ENCODE data around the gene WDR64. TPM values are rescaled to one million over a fixed set of nuclear protein-coding genes. Genes with fewer than 3 reads are reported as not detected.

The WDR64 gene
- total RNA-seq, 1 donor from 2014 or later: not detected

DNA sequence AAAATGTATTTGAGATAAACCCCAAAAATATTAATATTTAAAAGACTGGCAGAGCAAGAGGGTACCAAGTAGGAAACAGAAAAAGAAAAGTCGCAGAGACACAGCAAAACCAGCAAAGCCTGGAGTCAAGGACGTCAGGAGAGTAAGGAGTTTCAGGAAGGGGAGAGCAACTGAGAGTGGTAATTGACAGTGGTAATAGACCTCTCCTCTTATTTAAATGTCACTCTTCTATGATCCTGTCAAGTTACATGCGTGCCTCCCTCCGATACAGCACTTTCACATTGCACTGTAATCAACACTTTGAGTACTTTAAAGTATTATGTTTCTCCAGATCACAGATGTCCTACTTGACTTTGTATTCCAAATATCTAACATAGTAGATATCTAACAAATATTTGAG, 113.3 kb downstream of the WDR64 start:
- Histone ChIP-seq H3K4me3 (no peak overlapping the region), H3K27me3 (ENCODE audit: low read depth) (peaks cover under 1% of the 10 kb centered on the region), H3K9me3 (replicated peaks) (no peaks in the 10 kb centered on the region), H3K36me3 (no peaks in the 10 kb centered on the region), H3K27ac (replicated peaks) (no peak overlapping the region), H3K4me1 (no peaks in the 10 kb centered on the region)
- intact Hi-C loops (cut with micrococcal nuclease): no loop called here
- TF ChIP-seq, protein P1, sequence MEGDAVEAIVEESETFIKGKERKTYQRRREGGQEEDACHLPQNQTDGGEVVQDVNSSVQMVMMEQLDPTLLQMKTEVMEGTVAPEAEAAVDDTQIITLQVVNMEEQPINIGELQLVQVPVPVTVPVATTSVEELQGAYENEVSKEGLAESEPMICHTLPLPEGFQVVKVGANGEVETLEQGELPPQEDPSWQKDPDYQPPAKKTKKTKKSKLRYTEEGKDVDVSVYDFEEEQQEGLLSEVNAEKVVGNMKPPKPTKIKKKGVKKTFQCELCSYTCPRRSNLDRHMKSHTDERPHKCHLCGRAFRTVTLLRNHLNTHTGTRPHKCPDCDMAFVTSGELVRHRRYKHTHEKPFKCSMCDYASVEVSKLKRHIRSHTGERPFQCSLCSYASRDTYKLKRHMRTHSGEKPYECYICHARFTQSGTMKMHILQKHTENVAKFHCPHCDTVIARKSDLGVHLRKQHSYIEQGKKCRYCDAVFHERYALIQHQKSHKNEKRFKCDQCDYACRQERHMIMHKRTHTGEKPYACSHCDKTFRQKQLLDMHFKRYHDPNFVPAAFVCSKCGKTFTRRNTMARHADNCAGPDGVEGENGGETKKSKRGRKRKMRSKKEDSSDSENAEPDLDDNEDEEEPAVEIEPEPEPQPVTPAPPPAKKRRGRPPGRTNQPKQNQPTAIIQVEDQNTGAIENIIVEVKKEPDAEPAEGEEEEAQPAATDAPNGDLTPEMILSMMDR (IDR thresholded peaks at IDR 0.05; ENCODE audit: borderline replicate concordance): no peak
- DNase-seq: no peak

DNA sequence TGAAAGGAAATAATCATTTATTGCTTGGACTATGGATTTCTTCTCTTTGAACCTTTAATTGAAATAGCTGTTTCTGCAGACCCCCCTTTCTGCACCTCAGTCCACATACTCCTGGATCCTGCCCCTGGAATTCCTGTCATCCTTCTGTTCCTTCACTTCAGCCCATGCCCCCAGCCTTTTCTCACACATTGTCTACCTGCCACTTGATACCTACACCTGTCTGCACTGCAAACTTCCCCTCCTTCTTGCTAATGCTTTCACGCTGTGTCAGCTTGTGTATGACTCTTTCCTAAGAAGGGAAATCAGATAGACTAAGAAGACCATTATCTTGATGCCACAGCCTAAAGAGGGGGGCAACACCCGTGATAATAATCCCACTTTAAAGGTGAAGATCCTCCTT, 115.7 kb downstream of the WDR64 start:
- peaks cover 5% of the 10 kb centered on the region for H3K27me3 ChIP-seq (ENCODE audit: low read depth)
- H3K36me3 ChIP-seq: no peaks in the 10 kb centered on the region
- TF ChIP-seq, protein P1 (IDR thresholded peaks at IDR 0.05; ENCODE audit: borderline replicate concordance): no peak
- H3K27ac ChIP-seq (replicated peaks): no peak overlapping the region
- H3K9me3 ChIP-seq (replicated peaks): no peaks in the 10 kb centered on the region
- no peak for DNase-seq
- H3K4me1 ChIP-seq: no peaks in the 10 kb centered on the region
- intact Hi-C loops (cut with micrococcal nuclease): no loop called here
- H3K4me3 ChIP-seq: no peak overlapping the region

DNA sequence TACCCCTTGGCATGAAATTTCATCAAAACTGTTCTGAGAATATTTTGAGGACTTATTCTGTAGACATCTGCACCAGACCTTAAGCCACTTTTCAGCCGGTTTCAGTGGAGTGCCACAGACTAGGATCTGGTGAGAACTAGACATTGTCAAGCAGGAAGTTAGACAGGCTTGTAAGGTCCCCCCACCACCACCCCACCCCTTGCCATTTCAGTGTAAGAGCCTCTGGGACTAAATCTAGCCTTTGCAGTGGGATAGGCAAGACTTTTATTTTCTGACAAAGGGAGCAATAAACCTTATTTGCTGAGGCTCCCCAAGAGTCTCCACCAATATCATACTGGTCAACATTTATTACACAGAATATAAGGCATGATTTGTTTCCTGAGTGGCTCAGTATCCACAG, 118.0 kb downstream of the WDR64 start:
- Histone ChIP-seq H3K27me3 (ENCODE audit: low read depth) (peaks cover 14% of the 10 kb centered on the region), H3K9me3 (replicated peaks) (no peaks in the 10 kb centered on the region), H3K4me3 (no peak overlapping the region), H3K27ac (replicated peaks) (no peak overlapping the region), H3K4me1 (no peaks in the 10 kb centered on the region), H3K36me3 (no peaks in the 10 kb centered on the region)
- intact Hi-C loops (cut with micrococcal nuclease): no loop called here
- TF ChIP-seq, protein P1 (IDR thresholded peaks at IDR 0.05; ENCODE audit: borderline replicate concordance): no peak
- DNase-seq: no peak

DNA sequence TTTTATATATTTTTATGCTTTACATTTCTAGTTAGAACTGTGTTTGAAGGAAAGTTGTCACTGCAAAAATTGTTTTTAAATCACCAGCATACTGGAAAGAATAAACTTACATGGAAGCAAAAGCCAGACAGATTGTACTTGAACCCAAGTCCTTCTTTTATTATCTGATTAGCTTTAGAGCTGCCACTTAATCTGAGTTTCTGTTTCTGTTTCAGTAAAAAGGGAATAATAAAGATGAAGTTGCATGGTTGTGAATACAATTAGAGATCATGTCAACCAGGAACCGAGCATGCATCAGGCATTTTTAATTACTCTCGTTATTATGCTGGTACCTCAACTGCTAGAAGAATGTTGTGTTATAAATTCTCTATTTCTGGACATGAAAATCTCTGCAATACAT, 119.0 kb downstream of the WDR64 start:
- no peaks in the 10 kb centered on the region for H3K9me3 ChIP-seq (replicated peaks)
- intact Hi-C loops (cut with micrococcal nuclease): no loop called here
- H3K36me3 ChIP-seq: no peaks in the 10 kb centered on the region
- H3K4me1 ChIP-seq: no peaks in the 10 kb centered on the region
- no peak overlapping the region for H3K4me3 ChIP-seq
- H3K27me3 ChIP-seq (ENCODE audit: low read depth): peaks cover 14% of the 10 kb centered on the region
- H3K27ac ChIP-seq (replicated peaks): no peak overlapping the region
- TF ChIP-seq, protein P1 (IDR thresholded peaks at IDR 0.05; ENCODE audit: borderline replicate concordance): no peak
- DNase-seq: no peak

DNA sequence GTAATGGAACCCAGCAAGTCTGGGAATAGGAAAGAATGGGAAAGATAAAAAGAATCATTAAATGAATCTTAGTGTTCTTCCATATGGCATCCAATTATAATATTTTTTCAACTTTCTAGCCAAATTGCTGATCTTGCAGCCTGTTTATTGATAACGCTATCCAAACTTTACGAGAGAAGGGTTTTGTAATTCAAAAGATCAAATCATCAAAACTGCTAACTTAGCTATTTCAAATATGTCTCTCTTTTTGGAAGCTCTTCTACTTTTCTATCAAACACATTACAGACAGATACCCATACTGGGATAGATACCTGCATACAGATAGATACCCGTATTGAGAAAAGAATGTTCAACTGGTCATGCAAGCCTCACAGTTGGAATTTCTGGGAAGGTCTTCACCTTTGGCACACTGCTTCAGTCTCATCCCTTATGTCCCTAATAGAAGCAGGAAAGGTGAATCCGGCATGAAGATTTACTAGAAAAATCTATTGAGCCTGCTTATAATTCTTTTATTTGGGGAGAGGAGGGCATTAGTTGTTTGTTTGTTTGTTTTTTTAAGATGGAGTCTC, 120.9 kb downstream of the WDR64 start:
- no peaks in the 10 kb centered on the region for H3K4me1 ChIP-seq
- no peak for DNase-seq
- intact Hi-C loops (cut with micrococcal nuclease): no loop called here
- no peak overlapping the region for H3K4me3 ChIP-seq
- H3K27me3 ChIP-seq (ENCODE audit: low read depth): peaks cover 14% of the 10 kb centered on the region
- H3K27ac ChIP-seq (replicated peaks): no peak overlapping the region
- no peaks in the 10 kb centered on the region for H3K9me3 ChIP-seq (replicated peaks)
- H3K36me3 ChIP-seq: no peaks in the 10 kb centered on the region
- TF ChIP-seq, protein P1 (IDR thresholded peaks at IDR 0.05; ENCODE audit: borderline replicate concordance): no peak
